Activated CD4-positive, alpha-beta T cell treated with anti-CD3 and anti-CD28 coated beads for 1 hour (primary cell): ENCODE data around the gene CTSL.
"Not testable (repeated sequence)": the region's sequence is repeated elsewhere in the genome, so short reads cannot be mapped to it uniquely, and the experiment has no call there.

Experiments used
- DNase-seq: peaks from one replicate; pipeline ENCODE4 v3.0.0-alpha.2; 2020

Gene CTSL

GRCh38 chr9:87722393-87723088, 3.4 kb upstream of the CTSL start:
- DNase-seq = no peak

DNA sequence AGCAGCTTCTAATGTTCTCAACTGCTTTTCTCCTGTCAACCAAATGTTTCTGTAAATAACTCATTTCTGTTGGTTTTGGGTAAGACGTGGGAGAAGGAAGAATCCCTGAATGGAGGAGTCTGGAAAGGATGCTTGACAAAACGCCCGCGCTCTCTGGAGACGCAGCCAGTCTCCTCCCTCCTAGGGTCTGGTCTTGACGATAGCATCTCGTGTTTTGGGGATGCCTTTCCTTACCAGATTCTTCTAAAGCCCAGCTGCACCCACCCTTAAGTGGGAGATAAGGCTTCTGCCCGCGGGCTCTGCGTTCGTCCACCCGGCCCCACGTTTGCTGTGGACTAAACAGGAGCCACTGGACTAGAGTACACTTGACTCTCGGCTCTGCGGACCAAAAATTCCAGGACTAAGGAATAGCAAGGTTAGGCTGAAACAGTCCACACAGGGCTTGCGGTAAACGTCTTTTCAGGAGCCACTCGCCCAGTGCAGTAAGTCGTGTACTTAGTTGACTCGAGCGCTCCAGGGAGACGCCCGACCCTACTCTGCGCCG, 491 bp upstream of the CTSL start:
- DNase-seq = no peak

GRCh38 chr9:87729246-87729645, 3.3 kb downstream of the CTSL start:
- no peak for DNase-seq

GRCh38 chr9:87731321-87731720, 5.4 kb downstream of the CTSL start:
- DNase-seq = no peak

- no peak for DNase-seq
These were observed 6.4 kb downstream of the CTSL start for GRCh38 chr9:87732344-87732743.

GRCh38 chr9:87732756-87733155, 6.8 kb downstream of the CTSL start:
- DNase-seq = no peak

GRCh38 chr9:87733273-87734052, 7.5 kb downstream of the CTSL start:
- DNase-seq = no peak

DNA sequence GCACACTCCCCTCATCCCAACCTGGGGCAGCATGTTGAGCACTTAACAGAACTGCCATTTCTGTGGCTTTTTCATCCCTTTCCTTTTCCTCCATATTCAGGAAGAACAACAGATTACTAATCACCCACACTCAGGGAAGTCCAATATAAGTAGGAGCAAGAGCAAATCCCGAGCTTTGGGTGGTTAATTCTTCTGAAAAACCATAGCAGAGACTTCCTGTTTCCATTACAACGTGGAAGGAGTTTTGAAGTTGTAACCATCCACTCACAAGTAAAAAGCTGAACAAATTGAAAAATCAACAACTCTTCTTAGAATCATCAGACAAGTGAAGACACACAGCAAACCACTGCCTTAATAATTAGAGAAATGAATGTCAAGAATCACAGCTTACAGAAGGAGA, 8.2 kb downstream of the CTSL start:
- DNase-seq = no peak

DNA sequence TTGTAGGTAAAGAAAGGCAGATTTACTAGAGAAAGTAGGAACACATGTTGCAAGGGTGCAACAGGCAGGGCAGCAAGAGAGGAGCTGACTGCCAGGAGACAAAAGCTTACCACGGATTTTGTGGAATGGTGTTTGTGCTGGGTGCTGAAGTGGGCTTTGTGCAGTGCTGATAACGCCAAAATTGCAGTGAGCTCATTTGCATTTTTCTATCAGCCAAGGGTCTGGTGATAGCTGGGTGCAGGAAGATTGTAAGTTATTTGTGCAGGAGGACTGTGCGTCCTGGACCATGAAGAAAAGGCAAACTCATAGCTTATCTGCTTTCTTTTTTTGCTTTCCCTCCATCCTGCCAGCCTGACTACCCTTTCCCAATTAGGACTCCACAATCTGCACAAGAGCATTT, 13.6 kb downstream of the CTSL start:
- no peak for DNase-seq

- no peak for DNase-seq
These were observed 14.3 kb downstream of the CTSL start for GRCh38 chr9:87740209-87740608.

DNA sequence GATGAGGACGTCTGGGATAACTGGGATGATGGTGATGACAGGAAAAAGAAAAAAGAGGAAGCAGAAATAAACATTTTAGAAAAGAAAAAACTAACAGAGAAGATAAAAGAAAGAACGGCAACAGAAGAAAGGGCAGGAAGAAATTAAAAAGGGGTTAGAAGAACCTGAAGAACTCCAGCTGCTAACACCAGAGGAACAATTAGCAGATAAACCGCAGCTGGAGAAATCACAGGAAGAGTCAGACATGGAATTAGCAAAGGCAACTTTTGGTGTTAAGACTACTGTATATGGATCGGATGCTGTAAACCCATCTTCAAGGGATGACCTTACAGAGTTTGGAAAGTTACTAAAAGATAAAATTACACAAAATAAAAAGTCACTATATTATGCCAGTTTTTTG, 15.4 kb downstream of the CTSL start:
- DNase-seq = no peak

GRCh38 chr9:87741891-87742290, 16.0 kb downstream of the CTSL start:
- no peak for DNase-seq

DNA sequence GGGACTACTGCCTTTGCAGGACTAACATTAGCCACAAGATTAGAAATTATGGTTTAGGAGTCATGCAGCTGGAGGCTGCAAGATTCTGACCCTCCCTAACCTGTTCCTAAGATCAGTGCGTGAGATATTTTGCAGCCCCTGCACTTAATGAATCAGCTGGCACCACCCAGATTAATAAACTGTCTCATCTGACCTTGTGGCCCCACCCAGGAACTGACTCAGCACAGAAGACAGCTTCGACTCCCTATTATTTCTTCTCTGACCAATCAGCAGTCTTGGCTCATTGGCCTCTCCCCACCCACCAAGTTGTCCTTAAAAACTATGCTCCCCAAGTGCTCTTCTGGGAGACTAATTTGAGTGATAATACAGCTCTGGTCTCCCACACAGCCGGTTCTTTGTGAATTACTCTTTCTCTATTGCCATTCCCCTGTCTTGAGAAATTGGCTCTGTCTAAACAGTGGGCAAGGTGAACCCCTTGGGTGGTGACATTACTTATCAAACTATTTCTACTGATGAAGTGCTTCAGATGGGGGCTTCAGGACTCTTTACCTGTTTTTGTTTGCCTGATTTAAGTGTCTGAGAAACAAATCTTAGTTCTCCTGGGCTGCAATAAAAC, 17.0 kb downstream of the CTSL start:
- no peak for DNase-seq

- not testable (repeated sequence) for DNase-seq
These were observed 18.3 kb downstream of the CTSL start for GRCh38 chr9:87744247-87744646.

DNA sequence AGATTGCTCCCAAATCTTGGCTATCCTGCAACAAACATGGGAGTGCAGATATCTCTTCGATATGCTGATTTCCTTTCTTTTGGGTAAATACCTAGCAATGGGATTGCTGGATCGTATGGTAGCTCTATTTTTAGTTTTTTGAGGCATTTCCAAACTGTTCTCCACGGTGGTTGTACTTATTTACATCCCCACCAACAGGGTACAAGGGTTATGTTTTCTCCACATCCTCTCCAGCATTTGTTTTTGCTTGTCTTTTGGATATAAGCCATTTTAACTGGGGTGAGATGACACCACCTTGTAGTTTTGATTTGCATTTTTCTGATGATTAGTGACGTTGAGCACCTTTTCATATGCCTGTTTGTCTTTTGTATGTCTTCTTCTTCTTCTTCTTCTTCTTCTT, 20.3 kb downstream of the CTSL start:
- DNase-seq = no peak

- DNase-seq = no peak
These were observed 23.0 kb downstream of the CTSL start for GRCh38 chr9:87748881-87749280.

- DNase-seq = no peak
These were observed 23.6 kb downstream of the CTSL start for GRCh38 chr9:87749335-87750035.

- no peak for DNase-seq
These were observed 24.8 kb downstream of the CTSL start for GRCh38 chr9:87750726-87751125.

GRCh38 chr9:87751423-87751822, 25.5 kb downstream of the CTSL start:
- DNase-seq = no peak

DNA sequence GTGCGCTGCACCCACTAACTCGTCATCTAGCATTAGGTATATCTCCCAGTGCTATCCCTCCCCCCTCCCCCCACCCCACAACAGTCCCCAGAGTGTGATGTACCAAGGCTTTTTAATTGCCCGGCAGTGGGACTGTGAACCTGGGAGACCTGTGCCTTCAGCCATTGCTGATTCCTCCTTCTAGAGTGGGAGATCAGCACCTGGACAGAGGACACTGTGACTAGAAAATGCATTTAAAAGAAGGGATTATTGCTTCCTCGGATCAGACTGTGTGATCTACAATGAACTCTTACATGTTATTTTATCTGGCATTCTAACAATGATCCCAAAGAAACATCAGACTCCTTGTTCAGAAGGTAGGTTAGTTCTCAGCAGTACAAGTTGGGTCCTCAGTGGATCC, 25.9 kb downstream of the CTSL start:
- no peak for DNase-seq

- no peak for DNase-seq
These were observed 27.4 kb downstream of the CTSL start for GRCh38 chr9:87753313-87753712.

DNA sequence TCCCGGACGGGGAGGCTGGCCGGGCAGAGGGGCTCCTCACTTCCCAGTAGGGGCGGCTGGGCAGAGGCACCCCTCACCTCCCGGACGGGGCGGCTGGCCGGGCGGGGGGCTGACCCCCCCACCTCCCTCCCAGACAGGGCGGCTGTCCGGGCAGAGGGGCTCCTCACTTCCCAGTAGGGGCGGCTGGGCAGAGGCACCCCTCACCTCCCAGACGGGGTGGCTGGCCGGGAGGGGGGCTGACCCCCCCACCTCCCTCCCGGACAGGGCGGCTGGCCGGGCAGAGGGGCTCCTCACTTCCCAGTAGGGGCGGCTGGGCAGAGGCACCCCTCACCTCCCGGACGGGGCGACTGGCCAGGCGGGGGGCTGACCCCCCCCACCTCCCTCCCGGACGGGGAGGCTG, 32.4 kb downstream of the CTSL start:
- DNase-seq = not testable (repeated sequence)

GRCh38 chr9:87759980-87760379, 34.1 kb downstream of the CTSL start:
- DNase-seq = not testable (repeated sequence)
